GM12892 (cell line): ENCODE data around the gene ZG16.

Source experiments
- POLR2A ChIP-seq: IDR thresholded peaks from 2 replicates; pipeline ENCODE4 v1.6.1; 2011; ENCODE audit warnings: low read depth, low read length, control low read depth
- POLR2AphosphoS5 ChIP-seq: IDR thresholded peaks from 2 replicates; pipeline ENCODE4 v1.6.1; 2011; ENCODE audit warnings: low read depth, low read length, control low read depth
- TAF1 ChIP-seq: IDR thresholded peaks from 2 replicates; pipeline ENCODE4 v1.6.1; 2011; ENCODE audit warnings: low read depth, mild to moderate bottlenecking, control low read depth, low read length, borderline replicate concordance

- TF ChIP-seq POLR2AphosphoS5 (no peak), POLR2A (no peak), TAF1 (no peak)
These were observed 2.2 kb upstream of the ZG16 start for GRCh38 chr16:29775742-29776408.
